B cell (primary cell): ENCODE measurements around the gene HIBADH. TPM values are rescaled to one million over a fixed set of nuclear protein-coding genes. Genes with fewer than 3 reads are reported as not detected.

Experiments
- ATAC-seq: fragments of 200-7000 bp; cut with Tn5 transposase; one replicate; pipeline ENCODE4 v1.10.0; 2021; ENCODE audit warnings: low read depth, mild to moderate bottlenecking, moderate number of reproducible peaks, moderate library complexity
- CTCF ChIA-PET: fragments of 350-600 bp; sonication (Branson Sonifier 250); formaldehyde crosslinking; loops from one replicate; lab custom pipeline; 2021; ENCODE audit warnings: antibody characterized with exemption, inconsistent platforms; lab: Charles Lee
- POLR2A ChIA-PET: fragments of 350-600 bp; sonication (Branson Sonifier 250); formaldehyde crosslinking; loops from one replicate; lab custom pipeline; 2021; ENCODE audit warnings: antibody characterized with exemption; lab: Charles Lee
- DNase-seq: peaks from one replicate; pipeline ENCODE4 v3.0.0; 2013
- H2AFZ ChIP-seq: 2 replicates; pipeline ENCODE4 v1.6.1; 2012; ENCODE audit warnings: mild to moderate bottlenecking, low read depth, low read length; ENCODE audit not compliant: insufficient read depth, poor library complexity, severe bottlenecking
- H3K27ac ChIP-seq, 2 donors: 1 replicate in 1 of 2; 2 replicates in 1 of 2; pipeline ENCODE4 v1.5.1; 2012 to 2013; ENCODE audit warnings: low read length in 2 of 2, mild to moderate bottlenecking in 2 of 2, moderate library complexity in 1 of 2
- H3K27me3 ChIP-seq, 4 experiments: fragments of 200-600 bp in 1 of 4; sonication (generic) in 1 of 4; replicated peaks in 1 of 4; 1 replicate in 2 of 4; 2 replicates in 2 of 4; pipeline versions ENCODE4 v1.6.1 to v1.7.0; 2013 to 2016; ENCODE audit warnings: low read length in 3 of 4, mild to moderate bottlenecking in 2 of 4, mixed read lengths in 1 of 4, moderate library complexity in 1 of 4; ENCODE audit not compliant: insufficient read depth in 4 of 4, control insufficient read depth in 3 of 4; ENCODE audit errors: control extremely low read depth in 1 of 4
- H3K36me3 ChIP-seq, 2 experiments: replicated peaks in 1 of 2; 1 replicate in 1 of 2; 2 replicates in 1 of 2; pipeline versions ENCODE4 v1.6.1 to v1.7.1; 2013; ENCODE audit warnings: low read length in 1 of 2; ENCODE audit not compliant: insufficient read depth in 2 of 2, control insufficient read depth in 1 of 2; ENCODE audit errors: control extremely low read depth in 1 of 2, extremely low read depth in 1 of 2
- H3K4me1 ChIP-seq, 2 donors: fragments of 200-600 bp in 1 of 2; sonication (generic) in 1 of 2; 1 replicate in 1 of 2; 2 replicates in 1 of 2; pipeline versions ENCODE4 v1.5.1 to v1.6.1; 2013 to 2017; ENCODE audit warnings: low read length in 2 of 2; ENCODE audit not compliant: control insufficient read depth in 2 of 2, insufficient read depth in 2 of 2
- H3K4me2 ChIP-seq: replicated peaks from 2 replicates; pipeline ENCODE3; 2012; ENCODE audit warnings: mild to moderate bottlenecking, low read depth, low read length; ENCODE audit not compliant: poor library complexity, severe bottlenecking
- H3K4me3 ChIP-seq, 5 experiments: fragments of 200-600 bp in 1 of 5; sonication (generic) in 1 of 5; 1 replicate in 3 of 5; 2 replicates in 2 of 5; pipeline versions ENCODE4 v1.5.1 to v1.7.0; 2011 to 2016; ENCODE audit warnings: low read length in 4 of 5, mild to moderate bottlenecking in 4 of 5, low read depth in 2 of 5, control low read depth in 1 of 5, moderate library complexity in 1 of 5; ENCODE audit not compliant: insufficient read depth in 1 of 5; ENCODE audit errors: control extremely low read depth in 1 of 5, extremely low read depth in 1 of 5
- H3K79me2 ChIP-seq: fragments of 200-600 bp; sonication (generic); one replicate; pipeline ENCODE4 v1.6.0; 2016; ENCODE audit warnings: low read length; ENCODE audit not compliant: control insufficient read depth, insufficient read depth
- H3K9ac ChIP-seq: fragments of 200-600 bp; sonication (generic); 2 replicates; pipeline ENCODE4 v1.6.1; 2017; ENCODE audit warnings: mild to moderate bottlenecking, low read length, moderate library complexity
- H3K9me3 ChIP-seq, 3 donors: one replicate each; pipeline versions ENCODE4 v1.6.1 to v1.7.1; 2013; ENCODE audit warnings: low read length in 2 of 3; ENCODE audit not compliant: control insufficient read depth in 2 of 3, insufficient read depth in 1 of 3; ENCODE audit errors: control extremely low read depth in 1 of 3
- H4K20me1 ChIP-seq: 2 replicates; pipeline ENCODE4 v1.6.0; 2012; ENCODE audit warnings: mild to moderate bottlenecking, low read length; ENCODE audit not compliant: insufficient read depth, control insufficient read depth, poor library complexity, severe bottlenecking
- H3K27ac Mint-ChIP-seq: one replicate; pipeline ENCODE4 v1.8.0; 2021; ENCODE audit warnings: mixed read lengths
- H3K27me3 Mint-ChIP-seq: one replicate; pipeline ENCODE4 v1.8.0; 2021; ENCODE audit warnings: mixed read lengths
- H3K4me1 Mint-ChIP-seq: one replicate; pipeline ENCODE4 v1.8.0; 2021; ENCODE audit warnings: mixed read lengths
- H3K4me3 Mint-ChIP-seq: one replicate; pipeline ENCODE4 v1.8.0; 2021; ENCODE audit warnings: mixed read lengths
- H3K9me3 Mint-ChIP-seq: one replicate; pipeline ENCODE4 v1.8.0; 2022; ENCODE audit warnings: mixed read lengths; ENCODE audit not compliant: insufficient read depth
- CTCF ChIP-seq: fragments of 200-600 bp; IDR thresholded peaks from one replicate; pipeline ENCODE4 v1.8.0; 2022; ENCODE audit warnings: antibody characterized with exemption, mild to moderate bottlenecking
- EZH2 ChIP-seq: IDR thresholded peaks from 2 replicates; pipeline ENCODE4 v1.6.1; 2012; ENCODE audit warnings: borderline replicate concordance, low read depth, mild to moderate bottlenecking, moderate library complexity, low read length; ENCODE audit not compliant: insufficient read depth, poor library complexity, severe bottlenecking
- WGBS: methylation state at CpG from one replicate; pipeline ENCODE4 v1.1.5; 2013; ENCODE audit warnings: missing lambda C conversion rate; ENCODE audit not compliant: insufficient coverage; 5-methylcytosine and 5-hydroxymethylcytosine counted together
- intact Hi-C: fragments of 100-400 bp; cut with micrococcal nuclease; formaldehyde crosslinking; loops from one replicate; pipeline ENCODE4 v1.10.0; 2022
- polyA plus RNA-seq: library from polyadenylated mRNA; depleted of rRNA; stranded (reverse); fragments of >200 nt; gene quantifications from 2 replicates; pipeline ENCODE4 v1.2.3, GENCODE V29; 2012
- total RNA-seq, 2 donors: library from RNA; stranded (reverse); fragments of 120-200 nt in 1 of 2; gene quantifications; 1 replicate in 1 of 2; 2 replicates in 1 of 2; pipeline versions ENCODE4 v1.2.3 to v1.2.4, GENCODE V29; 2013 to 2022

HIBADH gene
- total and polyA plus RNA-seq, 2 donors (not counting 1 experiment from before 2014, with no cell fraction given) = 6.9 to 14.1 TPM

DNA sequence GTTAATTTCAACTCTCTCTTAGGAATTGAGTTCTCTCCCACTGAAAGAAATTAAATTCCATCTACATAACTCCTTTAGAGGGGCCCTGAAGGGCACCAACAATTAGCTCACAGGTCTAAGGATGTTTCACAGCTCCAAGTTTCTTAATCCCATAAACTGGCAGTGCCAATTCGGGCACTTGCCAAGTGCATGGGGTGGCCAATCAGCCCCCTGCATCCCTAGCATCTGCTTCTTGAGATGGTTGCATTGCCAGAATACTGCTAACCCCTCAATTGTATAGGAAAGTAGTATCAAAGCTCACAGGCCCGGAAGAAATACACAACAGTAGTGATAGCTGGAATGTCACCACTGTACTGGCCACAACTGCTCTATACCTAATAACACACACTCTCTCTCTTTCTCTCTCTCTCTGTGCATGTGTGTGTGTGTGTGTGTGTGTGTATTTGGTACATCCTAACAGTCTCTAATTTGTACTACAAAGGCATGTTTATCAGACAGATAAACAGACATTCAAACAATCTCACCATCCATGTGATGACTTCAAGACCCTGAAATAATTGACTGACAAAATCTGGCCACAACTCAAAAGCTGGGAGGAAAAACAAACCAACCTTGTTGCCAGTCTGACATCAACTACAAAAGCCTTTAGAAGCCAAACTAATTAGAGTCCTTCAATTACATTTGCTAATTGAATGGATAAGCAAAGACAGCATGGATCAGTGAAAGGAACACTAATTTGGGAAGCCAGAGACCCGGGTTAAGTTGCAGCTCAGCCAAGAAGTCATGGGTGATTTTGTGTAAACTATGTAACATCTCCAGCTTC is 27.8 kb downstream of the HIBADH start:
- Mint-ChIP-seq H3K27me3 (no peaks in the 10 kb centered on the region), H3K9me3 (no peaks in the 10 kb centered on the region), H3K27ac (no peak overlapping the region), H3K4me3 (no peak overlapping the region), H3K4me1 (peaks cover 11% of the 10 kb centered on the region)
- no peaks in the 10 kb centered on the region for H3K27me3 ChIP-seq
- H3K9me3 ChIP-seq = no peaks in the 10 kb centered on the region
- DNase-seq (no peak), ATAC-seq (no peak)
- no peaks in the 10 kb centered on the region for H3K79me2 ChIP-seq
- WGBS = 100% methylated on average over 1 of the region's 3 CpGs
- CTCF ChIA-PET = interaction anchor here (0.8 kb wide), 1 partner anchor 439 kb away, joined by 4 read pairs; no protein-coding TSS in a partner anchor
- H3K36me3 ChIP-seq = peaks cover 0 to 2% of the 10 kb centered on the region in 2 experiments
- POLR2A ChIA-PET = no interaction called here
- no peak overlapping the region for H3K4me2 ChIP-seq
- TF ChIP-seq CTCF (no peak), EZH2 (no peak)
- no peak overlapping the region for H3K4me3 ChIP-seq
- intact Hi-C loops = no loop called here
- H3K9ac ChIP-seq = no peak overlapping the region
- H3K27ac ChIP-seq = no peak overlapping the region
- no peaks in the 10 kb centered on the region for H4K20me1 ChIP-seq
- H3K4me1 ChIP-seq = no peaks in the 10 kb centered on the region
- H2AFZ ChIP-seq = no peak overlapping the region

GRCh38 chr7:27633062-27633461 is 29.6 kb downstream of the HIBADH start:
- TF ChIP-seq CTCF = no peak
- no peak for TF ChIP-seq EZH2
- DNase-seq (no peak), ATAC-seq (no peak)
- peaks cover 0 to 2% of the 10 kb centered on the region in 2 experiments for H3K36me3 ChIP-seq
- H3K4me3 Mint-ChIP-seq = no peak overlapping the region
- H3K9me3 Mint-ChIP-seq = no peaks in the 10 kb centered on the region
- no peak overlapping the region for H2AFZ ChIP-seq
- no peaks in the 10 kb centered on the region for H3K27me3 ChIP-seq
- H3K27ac ChIP-seq = no peak overlapping the region
- POLR2A ChIA-PET = interaction anchor here (1.0 kb wide), 1 partner anchor 9 kb away, joined by 3 read pairs; no protein-coding TSS in a partner anchor
- H3K4me3 ChIP-seq = no peak overlapping the region
- no peak overlapping the region for H3K9ac ChIP-seq
- no peaks in the 10 kb centered on the region for H3K27me3 Mint-ChIP-seq
- H4K20me1 ChIP-seq = no peaks in the 10 kb centered on the region
- no peak overlapping the region for H3K4me2 ChIP-seq
- intact Hi-C loops = no loop called here
- no peaks in the 10 kb centered on the region for H3K4me1 ChIP-seq
- H3K9me3 ChIP-seq = no peaks in the 10 kb centered on the region
- 100% methylated on average over 2 of the region's 6 CpGs for WGBS
- CTCF ChIA-PET = no interaction called here
- H3K27ac Mint-ChIP-seq = no peak overlapping the region
- peaks cover 4% of the 10 kb centered on the region for H3K4me1 Mint-ChIP-seq
- H3K79me2 ChIP-seq = no peaks in the 10 kb centered on the region
